K562 (cell line): ENCODE data around the gene USHBP1. TPM values are rescaled to one million over a fixed set of nuclear protein-coding genes. Genes with fewer than 3 reads are reported as not detected.

Experiments used
- BRF1 ChIP-seq: IDR thresholded peaks from 3 replicates; pipeline ENCODE4 v1.6.1; 2011; ENCODE audit warnings: borderline replicate concordance, mild to moderate bottlenecking; ENCODE audit not compliant: insufficient read length; ENCODE audit errors: extremely low read depth
- C11orf30 ChIP-seq: fragments of 450-650 bp; IDR thresholded peaks from 2 replicates; pipeline ENCODE4 v1.6.1; 2016; ENCODE audit warnings: low read depth, mild to moderate bottlenecking
- CHD4 ChIP-seq: fragments of 200-600 bp; sonication (generic); IDR thresholded peaks from 3 replicates; pipeline ENCODE4 v1.6.1; 2012; ENCODE audit warnings: low read depth, mild to moderate bottlenecking, mixed read lengths, low read length, inconsistent platforms; ENCODE audit not compliant: insufficient read depth, insufficient replicate concordance, poor library complexity, severe bottlenecking
- FIP1L1 ChIP-seq: fragments of 200-400 bp; formaldehyde crosslinking; IDR thresholded peaks from 2 replicates; pipeline ENCODE4 v1.6.1; 2018; ENCODE audit warnings: mild to moderate bottlenecking, low read depth, low read length; ENCODE audit not compliant: poor library complexity, severe bottlenecking
- GABPB1 ChIP-seq: sonication (generic); formaldehyde crosslinking; IDR thresholded peaks from 2 replicates; pipeline ENCODE4 v1.8.0; 2022; ENCODE audit warnings: mild to moderate bottlenecking, missing genetic modification reagents
- HNRNPLL ChIP-seq: fragments of 200-400 bp; formaldehyde crosslinking; IDR thresholded peaks from 2 replicates; pipeline ENCODE4 v1.6.1; 2017; ENCODE audit warnings: low read length, low read depth, mild to moderate bottlenecking; ENCODE audit not compliant: poor library complexity, severe bottlenecking
- PCBP1 ChIP-seq: fragments of 200-400 bp; formaldehyde crosslinking; IDR thresholded peaks from 2 replicates; pipeline ENCODE4 v1.6.1; 2018; ENCODE audit warnings: mild to moderate bottlenecking, low read depth, low read length; ENCODE audit not compliant: poor library complexity, severe bottlenecking
- REST ChIP-seq, 2 experiments: fragments of 450-650 bp; formaldehyde crosslinking in 1 of 2; IDR thresholded peaks; 2 replicates each; pipeline versions ENCODE4 v1.4.0 to v1.6.1; 2014 to 2020; ENCODE audit warnings: mild to moderate bottlenecking in 2 of 2, borderline replicate concordance in 1 of 2, low read depth in 1 of 2
- THAP12 ChIP-seq: fragments of 250-450 bp; sonication (Bioruptor Pico); IDR thresholded peaks from 2 replicates; pipeline ENCODE4 v1.9.0; 2021; ENCODE audit warnings: mild to moderate bottlenecking, inconsistent platforms
- polyA plus RNA-seq, 8 experiments: library from polyadenylated mRNA; depleted of rRNA in 4 of 8; stranded (reverse) in 5 of 8; unstranded in 3 of 8; fragments of >200 nt; fragmentation: Nextera tagmentation in 2 of 8; fragmentation: Illumina TruSeq in 1 of 8; extraction: Ambion mirVana in 2 of 8; extraction: Trizol in 1 of 8; gene quantifications; 2 replicates each; pipeline versions ENCODE4 v1.2.1 to v1.2.3, GENCODE V29; 2011 to 2014; ENCODE audit warnings: inconsistent platforms in 1 of 8, missing spikeins in 1 of 8
- total RNA-seq, 7 experiments: library from RNA; depleted of rRNA in 6 of 7; stranded (reverse); fragments of >200 nt in 6 of 7; fragmentation: Illumina TruSeq in 2 of 7; extraction: Trizol in 2 of 7; gene quantifications; 2 replicates each; pipeline versions ENCODE4 v1.2.1 to v1.2.3, GENCODE V29; 2011 to 2021; ENCODE audit warnings: low replicate concordance in 1 of 7
- TF ChIP-seq, protein P1 (sequence below): conservative IDR thresholded peaks from 2 replicates; pipeline ENCODE4 v1.6.1; 2011; ENCODE audit warnings: low read depth, mild to moderate bottlenecking, low read length; ENCODE audit not compliant: control insufficient read depth

The USHBP1 gene
- total and polyA plus RNA-seq, 9 of the 15 experiments (the other 6 are each of a cell fraction or from before 2014, with no cell fraction given): 0.03 to 0.10 (median 0.05) TPM; not detected in 5

DNA sequence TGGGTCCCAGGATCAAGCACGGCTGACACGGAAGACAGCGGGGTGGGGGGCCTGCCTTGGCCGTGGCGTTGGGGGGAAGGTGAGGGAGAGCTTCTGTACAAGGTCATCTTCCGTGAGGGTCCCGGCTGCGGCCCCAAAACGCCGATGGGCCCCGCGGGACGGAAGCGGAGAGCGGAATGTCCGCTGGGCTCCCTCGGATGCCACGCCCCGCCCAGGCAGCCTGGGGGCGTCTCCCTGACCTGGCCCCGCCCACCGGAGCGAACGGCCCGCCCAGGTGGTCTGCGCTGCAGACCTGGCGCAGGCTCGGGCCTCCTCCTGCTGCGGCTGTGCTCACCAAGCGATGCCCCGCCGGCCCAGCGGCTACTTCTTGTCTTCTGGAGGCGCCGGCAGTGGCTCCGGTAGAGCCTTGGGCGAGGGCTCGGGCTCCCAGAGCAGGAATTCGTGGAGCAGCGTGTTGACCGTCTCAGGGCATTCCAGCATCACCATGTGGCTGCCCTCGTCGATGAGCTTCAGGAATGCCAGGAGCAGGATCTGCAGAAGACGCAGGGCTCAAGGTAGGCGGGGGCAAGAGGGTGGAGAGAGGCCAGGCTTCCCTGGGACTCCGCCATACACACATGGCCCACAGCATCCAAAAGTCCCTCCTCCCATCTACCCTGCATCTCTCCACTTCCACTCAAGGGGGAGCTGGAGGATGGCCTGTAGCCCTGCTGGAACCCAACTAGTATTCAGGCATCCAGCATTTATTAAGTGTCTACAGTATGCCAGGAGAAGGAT, 27.9 kb upstream of the USHBP1 start (continued):
- peak; percentile 26; the same call in 1 of the 2 replicates for TF ChIP-seq THAP12 (CRISPR knock-in tag)
- TF ChIP-seq C11orf30: no peak
- no peak for TF ChIP-seq GABPB1 (CRISPR knock-in tag)
- TF ChIP-seq, protein P1, sequence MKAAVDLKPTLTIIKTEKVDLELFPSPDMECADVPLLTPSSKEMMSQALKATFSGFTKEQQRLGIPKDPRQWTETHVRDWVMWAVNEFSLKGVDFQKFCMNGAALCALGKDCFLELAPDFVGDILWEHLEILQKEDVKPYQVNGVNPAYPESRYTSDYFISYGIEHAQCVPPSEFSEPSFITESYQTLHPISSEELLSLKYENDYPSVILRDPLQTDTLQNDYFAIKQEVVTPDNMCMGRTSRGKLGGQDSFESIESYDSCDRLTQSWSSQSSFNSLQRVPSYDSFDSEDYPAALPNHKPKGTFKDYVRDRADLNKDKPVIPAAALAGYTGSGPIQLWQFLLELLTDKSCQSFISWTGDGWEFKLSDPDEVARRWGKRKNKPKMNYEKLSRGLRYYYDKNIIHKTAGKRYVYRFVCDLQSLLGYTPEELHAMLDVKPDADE: 0 out of 2 replicates have a peak, but pooled peaks have one; percentile 52
- TF ChIP-seq CHD4: peak; percentile 24
- no peak for TF ChIP-seq BRF1
- peak; percentile 69; the same call in 1 of the 2 replicates for TF ChIP-seq REST (IDR thresholded peaks at IDR 0.05; ENCODE audit: borderline replicate concordance)
- TF ChIP-seq REST (CRISPR knock-in tag; IDR thresholded peaks at IDR 0.05; ENCODE audit: low read depth): no peak
- no peak for TF ChIP-seq PCBP1
- peak; percentile 35 for TF ChIP-seq HNRNPLL
- TF ChIP-seq FIP1L1: peak; percentile 81
